Measurements from ENCODE around the gene SARDH. TPM values are rescaled to one million over a fixed set of nuclear protein-coding genes. Genes with fewer than 3 reads are reported as not detected.

Gene SARDH
- total and polyA plus RNA-seq, 2 of the 8 experiments (the other 6 are each of a cell fraction or from before 2014, with no cell fraction given), result 6.4 to 7.4 TPM

DNA sequence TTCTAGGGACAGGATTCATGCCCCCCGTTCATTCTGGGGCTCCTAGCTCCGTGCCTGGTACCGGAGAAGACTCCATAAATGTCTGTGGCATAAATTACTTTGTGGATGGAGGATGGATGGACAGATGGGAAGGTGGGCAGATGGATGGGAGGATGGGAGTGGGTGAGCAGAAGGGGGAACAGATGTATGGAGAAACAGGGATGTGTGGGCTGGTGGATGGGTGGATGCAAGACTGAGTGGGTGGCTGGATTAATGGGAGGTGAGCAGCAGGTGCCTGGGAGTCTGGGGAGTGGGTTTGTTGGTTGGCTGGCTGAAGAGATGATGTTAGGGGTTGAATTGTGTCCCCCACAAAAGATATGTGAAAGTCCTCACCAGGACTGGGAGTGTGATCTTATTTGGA lies 43.5 kb downstream of the SARDH start:
- Histone ChIP-seq H3K56ac (replicated peaks; ENCODE audit: insufficient read length, low read depth, low read length) (no peak overlapping the region), H3K79me2 (ENCODE audit: control insufficient read depth in 1 of 2, insufficient read depth in 2 of 2, low read length in 2 of 2) (no peaks in the 10 kb centered on the region), H3K18ac (ENCODE audit: extremely low read depth, low read length) (no peak overlapping the region), H3K9ac (replicated peaks in 1 of 4; ENCODE audit: extremely low read depth in 1 of 4, low read depth in 3 of 4, low read length in 3 of 4) (no peak overlapping the region), H2BK12ac (ENCODE audit: low read depth, low read length) (no peak overlapping the region), H3K36me3 (ENCODE audit: control insufficient read depth in 2 of 4, insufficient read depth in 4 of 4, low read length in 3 of 4) (no peaks in the 10 kb centered on the region), H4K20me1 (replicated peaks in 1 of 2; ENCODE audit: control insufficient read depth in 1 of 2, insufficient read depth in 2 of 2, low read length in 2 of 2) (no peaks in the 10 kb centered on the region), H3K27me3 (replicated peaks in 1 of 4; ENCODE audit: control insufficient read depth in 3 of 4, extremely low read depth in 1 of 4, insufficient read depth in 3 of 4, low read length in 3 of 4) (no peaks in the 10 kb centered on the region; a peak in 2 of 7 replicates), H2AK5ac (ENCODE audit: low read depth, low read length) (no peak overlapping the region), H2BK15ac (ENCODE audit: low read length) (no peak overlapping the region), H3K4me3 (ENCODE audit: extremely low read depth in 1 of 4, insufficient read depth in 2 of 4, low read depth in 3 of 4, low read length in 4 of 4) (no peak overlapping the region), H3K79me1 (ENCODE audit: low read depth, low read length) (no peaks in the 10 kb centered on the region), H3K4me2 (ENCODE audit: insufficient read depth in 1 of 2, low read depth in 2 of 2, low read length in 2 of 2) (no peak overlapping the region), H4K5ac (ENCODE audit: insufficient read length, low read depth, low read length) (no peak overlapping the region), H2BK120ac (replicated peaks; ENCODE audit: low read depth, low read length) (no peak overlapping the region), H4K8ac (ENCODE audit: extremely low read depth, insufficient read depth, low read length) (no peak overlapping the region), H3K27ac (ENCODE audit: low read depth, low read length) (no peak overlapping the region), H3K23ac (ENCODE audit: insufficient read length) (no peak overlapping the region), H3K9me3 (ENCODE audit: insufficient read depth in 2 of 2, low read depth in 1 of 2, low read length in 1 of 2) (no peaks in the 10 kb centered on the region), H3K14ac (ENCODE audit: insufficient read length) (no peak overlapping the region), H3K23me2 (ENCODE audit: low read depth, low read length) (no peaks in the 10 kb centered on the region), H2BK20ac (ENCODE audit: low read length) (no peak overlapping the region), H3K4ac (replicated peaks; ENCODE audit: insufficient read length, low read depth, low read length) (no peak overlapping the region), H2AFZ (ENCODE audit: low read length) (no peak overlapping the region), H3K4me1 (replicated peaks in 1 of 4; ENCODE audit: control insufficient read depth in 3 of 4, insufficient read depth in 4 of 4, low read length in 3 of 4) (no peaks in the 10 kb centered on the region; a peak in 1 of 7 replicates), H4K91ac (replicated peaks; ENCODE audit: insufficient read length, low read length) (no peak overlapping the region), H2BK5ac (ENCODE audit: low read depth, low read length) (no peak overlapping the region)
- WGBS, 2 experiments (ENCODE audit: extremely low coverage in 1 of 2, insufficient coverage in 1 of 2, insufficient read length in 1 of 2, insufficient replicate concordance in 2 of 2, low coverage in 1 of 2, low lambda C conversion rate in 2 of 2, missing lambda C conversion rate in 1 of 2), result 67% methylated on average over 3 of the region's 3 CpGs; no CpG with 5 or more reads in 1 of the 2 experiments
- ChIA-PET POLR2A (ENCODE audit: partially characterized antibody) (no interaction called here), CTCF (ENCODE audit: partially characterized antibody) (interaction anchor here (1.0 to 2.3 kb wide), 5 partner anchors 21 to 161 kb away, joined by 3 to 8 read pairs (median 3); no protein-coding TSS in a partner anchor)
- DNase-seq (ENCODE audit: low read depth in 1 of 2, low spot score in 2 of 2), result no peak
- no peak for FAIRE-seq
- no peak for TF ChIP-seq MAFK (IDR thresholded peaks at IDR 0.05; ENCODE audit: low read depth, low read length)
- TF ChIP-seq POU5F1 (IDR thresholded peaks at IDR 0.05; ENCODE audit: low read depth, low read length), result no peak
- TF ChIP-seq JUND (IDR thresholded peaks at IDR 0.05; ENCODE audit: low read length), result no peak
- TF ChIP-seq, protein P1, sequence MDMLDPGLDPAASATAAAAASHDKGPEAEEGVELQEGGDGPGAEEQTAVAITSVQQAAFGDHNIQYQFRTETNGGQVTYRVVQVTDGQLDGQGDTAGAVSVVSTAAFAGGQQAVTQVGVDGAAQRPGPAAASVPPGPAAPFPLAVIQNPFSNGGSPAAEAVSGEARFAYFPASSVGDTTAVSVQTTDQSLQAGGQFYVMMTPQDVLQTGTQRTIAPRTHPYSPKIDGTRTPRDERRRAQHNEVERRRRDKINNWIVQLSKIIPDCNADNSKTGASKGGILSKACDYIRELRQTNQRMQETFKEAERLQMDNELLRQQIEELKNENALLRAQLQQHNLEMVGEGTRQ (IDR thresholded peaks at IDR 0.05; ENCODE audit: low read length), result no peak
- TF ChIP-seq SP1 (IDR thresholded peaks at IDR 0.05; ENCODE audit: low read depth, low read length), result no peak
- no peak for TF ChIP-seq SUZ12 (IDR thresholded peaks at IDR 0.05; ENCODE audit: low read length)
- TF ChIP-seq RBBP5 (IDR thresholded peaks at IDR 0.05; ENCODE audit: borderline replicate concordance, low read depth, low read length), result no peak
- no peak for TF ChIP-seq KDM4A (IDR thresholded peaks at IDR 0.05; ENCODE audit: low read depth, low read length, severe bottlenecking)
- TF ChIP-seq SP4 (IDR thresholded peaks at IDR 0.05; ENCODE audit: low read length), result no peak
- TF ChIP-seq TCF12 (IDR thresholded peaks at IDR 0.05; ENCODE audit: low read depth, low read length), result no peak
- TF ChIP-seq RNF2 (IDR thresholded peaks at IDR 0.05; ENCODE audit: borderline replicate concordance, low read depth, low read length, missing control alignments, poor library complexity, severe bottlenecking), result no peak
- TF ChIP-seq E2F6 (IDR thresholded peaks at IDR 0.05), result no peak
- no peak for TF ChIP-seq FOSL1 (IDR thresholded peaks at IDR 0.05; ENCODE audit: insufficient read depth, low read depth, low read length)
